Stimulated activated memory B cell treated with anti-CD40 and anti-IgM and Interleukin-4, amounts not matched to agents 10 μg/mL and 1 μg/mL and 100 μg/mL, for 72 hours (primary cell): ENCODE data around the gene NID2.
A peak's percentile ranks its signal among the peaks of the same experiment; 100 is the strongest.

Source experiments
- ATAC-seq: fragments of 150-1000 bp; cut with Tn5 transposase; 2 replicates; pipeline ENCODE4 v1.10.0; 2021
- H3K27ac Mint-ChIP-seq: one replicate; pipeline ENCODE4 v1.8.0; 2022; ENCODE audit warnings: mild to moderate bottlenecking, mixed read lengths
- H3K27me3 Mint-ChIP-seq: one replicate; pipeline ENCODE4 v1.8.0; 2022; ENCODE audit warnings: mixed read lengths
- H3K36me3 Mint-ChIP-seq: one replicate; pipeline ENCODE4 v1.8.0; 2022; ENCODE audit warnings: mixed read lengths
- H3K4me1 Mint-ChIP-seq: one replicate; pipeline ENCODE4 v1.8.0; 2022; ENCODE audit warnings: mixed read lengths
- H3K4me3 Mint-ChIP-seq: one replicate; pipeline ENCODE4 v1.8.0; 2022; ENCODE audit warnings: mild to moderate bottlenecking, moderate library complexity, mixed read lengths
- H3K9me3 Mint-ChIP-seq: one replicate; pipeline ENCODE4 v1.8.0; 2022; ENCODE audit warnings: mixed read lengths

Gene NID2

DNA sequence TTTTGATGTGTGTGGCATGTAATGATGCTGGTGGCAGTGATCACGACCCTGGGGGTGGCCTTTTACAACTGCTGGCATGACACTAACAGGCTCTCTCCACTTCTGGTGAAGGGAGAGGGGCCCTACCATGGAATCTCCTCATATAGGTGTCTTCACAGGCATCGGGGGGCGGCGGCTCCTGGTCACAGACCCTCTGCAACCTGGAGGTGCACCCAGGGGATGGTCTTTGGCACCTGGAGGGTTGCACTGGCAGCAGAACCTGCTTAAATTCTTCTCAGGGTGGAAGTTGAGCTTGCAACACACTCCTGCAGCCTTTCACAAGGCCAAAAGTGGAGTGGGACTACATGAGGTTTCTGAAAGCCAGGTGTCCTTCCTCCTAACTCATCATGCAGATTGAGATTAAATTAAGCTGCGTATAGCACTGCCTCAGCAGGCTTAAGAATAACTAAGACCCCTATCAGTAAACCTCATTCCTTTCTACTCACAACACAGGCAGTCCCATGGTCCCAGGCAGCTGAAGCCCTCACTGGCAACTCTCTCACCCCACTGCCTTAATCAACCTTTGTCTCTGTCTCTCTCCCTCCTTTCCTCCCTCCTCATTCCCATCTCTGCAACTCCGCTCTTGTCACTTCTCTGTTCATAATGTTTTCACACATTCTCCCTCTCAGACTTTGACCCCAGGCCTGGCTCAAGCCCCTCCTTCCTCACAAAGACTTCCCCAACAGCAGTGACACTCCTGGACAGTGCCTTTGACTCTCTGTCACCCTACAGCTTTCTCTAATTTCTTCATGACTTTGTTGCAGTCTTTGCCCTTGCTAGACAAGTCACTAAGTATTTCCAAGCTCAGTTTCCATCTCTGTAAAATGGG lies 18.9 kb downstream of the NID2 start:
- no peak overlapping the region for H3K27ac Mint-ChIP-seq
- H3K4me1 Mint-ChIP-seq: no peaks in the 10 kb centered on the region
- H3K4me3 Mint-ChIP-seq: no peak overlapping the region
- H3K27me3 Mint-ChIP-seq: peaks cover 49% of the 10 kb centered on the region
- ATAC-seq: no peak
- H3K9me3 Mint-ChIP-seq: no peaks in the 10 kb centered on the region
- H3K36me3 Mint-ChIP-seq: no peaks in the 10 kb centered on the region

GRCh38 chr14:52049271-52049670 lies 19.6 kb downstream of the NID2 start:
- Mint-ChIP-seq H3K36me3 (no peaks in the 10 kb centered on the region), H3K4me3 (no peak overlapping the region), H3K27ac (no peak overlapping the region), H3K27me3 (peaks cover 47% of the 10 kb centered on the region), H3K9me3 (no peaks in the 10 kb centered on the region), H3K4me1 (no peaks in the 10 kb centered on the region)
- ATAC-seq: no peak

GRCh38 chr14:52048641-52049204 lies 20.1 kb downstream of the NID2 start:
- Mint-ChIP-seq H3K36me3 (no peaks in the 10 kb centered on the region), H3K27me3 (peaks cover 46% of the 10 kb centered on the region), H3K4me1 (peaks cover 3% of the 10 kb centered on the region), H3K9me3 (no peaks in the 10 kb centered on the region), H3K4me3 (no peak overlapping the region), H3K27ac (no peak overlapping the region)
- no peak for ATAC-seq

DNA sequence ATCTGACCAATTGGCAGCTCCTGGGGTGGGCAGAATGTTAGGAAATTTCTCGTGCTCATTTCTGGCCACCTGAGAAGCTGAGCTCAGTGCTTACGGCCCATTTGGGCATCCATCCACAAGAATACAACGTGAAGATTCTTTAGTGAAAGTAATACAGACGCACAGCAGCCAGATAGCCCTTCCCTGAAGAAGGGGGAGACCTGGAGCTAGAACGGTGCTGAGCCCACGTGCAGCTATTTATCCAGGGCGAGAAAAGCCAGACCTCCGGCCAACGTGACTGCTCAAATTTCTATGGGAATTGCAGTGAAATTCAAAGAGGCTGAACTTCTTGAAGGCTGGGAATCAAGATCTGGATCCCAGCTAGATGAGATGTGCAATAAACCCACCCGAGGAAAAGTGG lies 20.7 kb downstream of the NID2 start:
- Mint-ChIP-seq H3K9me3 (no peaks in the 10 kb centered on the region), H3K4me1 (peaks cover 5% of the 10 kb centered on the region), H3K27ac (no peak overlapping the region), H3K36me3 (no peaks in the 10 kb centered on the region), H3K4me3 (no peak overlapping the region), H3K27me3 (peaks cover 46% of the 10 kb centered on the region)
- no peak for ATAC-seq

DNA sequence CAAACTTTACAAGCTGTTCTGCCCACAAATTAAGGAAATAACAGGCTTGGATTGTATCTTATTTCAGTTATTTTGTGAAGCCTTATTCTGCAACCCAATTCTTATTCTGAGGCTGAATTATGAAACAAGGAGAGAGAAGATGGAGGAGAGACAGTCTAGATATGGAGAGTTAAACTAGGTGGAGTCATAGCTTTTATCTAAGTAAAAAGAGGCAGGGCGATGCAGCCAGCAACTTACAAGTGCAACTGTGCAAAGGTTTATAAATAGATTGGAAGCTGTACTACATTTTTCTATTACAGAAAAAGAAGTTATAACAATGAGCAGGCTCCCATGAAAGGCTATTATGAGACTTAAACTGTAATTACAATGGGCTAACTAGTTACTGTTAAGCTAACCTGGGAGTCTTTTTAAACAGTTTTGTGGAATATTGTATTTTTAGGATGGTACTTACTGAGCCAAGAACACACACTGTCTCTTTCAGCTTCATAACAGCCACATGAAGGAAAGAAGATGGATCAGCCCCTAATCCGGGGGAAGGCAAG lies 22.4 kb downstream of the NID2 start:
- no peak overlapping the region for H3K27ac Mint-ChIP-seq
- H3K4me1 Mint-ChIP-seq: peaks cover 5% of the 10 kb centered on the region
- H3K36me3 Mint-ChIP-seq: no peaks in the 10 kb centered on the region
- H3K4me3 Mint-ChIP-seq: no peak overlapping the region
- ATAC-seq: no peak
- H3K9me3 Mint-ChIP-seq: no peaks in the 10 kb centered on the region
- H3K27me3 Mint-ChIP-seq: peaks cover 41% of the 10 kb centered on the region

DNA sequence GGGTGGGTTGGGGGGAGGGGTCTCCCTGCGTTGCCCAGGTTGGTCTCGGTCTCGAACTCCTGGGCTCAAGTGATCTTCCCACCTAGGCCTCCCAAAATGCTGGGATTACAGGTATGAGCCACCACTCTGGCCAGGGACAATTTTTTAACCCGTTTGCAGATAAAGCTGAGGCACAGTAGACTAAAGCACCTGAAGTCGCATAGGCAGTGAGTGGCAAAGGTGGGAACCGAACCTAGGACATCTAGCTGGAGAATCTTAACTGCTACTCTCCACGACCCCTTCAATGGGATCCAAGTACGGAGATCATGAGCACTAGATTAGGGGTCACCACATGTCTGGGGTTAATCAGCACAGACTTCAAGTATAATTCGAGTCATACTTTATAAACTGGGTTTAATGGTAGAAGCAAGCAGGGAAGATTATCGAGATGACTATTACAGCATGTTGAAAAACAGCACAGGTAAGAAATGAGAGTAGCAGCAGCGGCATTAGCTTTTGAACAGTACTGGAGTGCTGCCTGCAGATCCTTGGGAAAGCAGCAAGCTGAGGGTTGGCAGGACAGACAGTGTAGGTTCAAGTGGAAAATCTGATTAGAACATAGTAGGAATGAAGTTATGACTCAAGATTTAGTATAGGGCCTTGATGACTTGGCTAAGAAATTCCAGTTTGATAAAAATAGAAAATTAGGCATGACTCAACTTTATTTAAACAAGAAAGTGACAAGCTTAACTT lies 23.9 kb downstream of the NID2 start:
- no peak for ATAC-seq
- no peak overlapping the region for H3K4me3 Mint-ChIP-seq
- H3K36me3 Mint-ChIP-seq: no peaks in the 10 kb centered on the region
- H3K27ac Mint-ChIP-seq: no peak overlapping the region
- peaks cover 5% of the 10 kb centered on the region for H3K4me1 Mint-ChIP-seq
- no peaks in the 10 kb centered on the region for H3K9me3 Mint-ChIP-seq
- H3K27me3 Mint-ChIP-seq: peaks cover 33% of the 10 kb centered on the region

GRCh38 chr14:52043690-52044089 lies 25.2 kb downstream of the NID2 start:
- Mint-ChIP-seq H3K27me3 (peaks cover 34% of the 10 kb centered on the region), H3K4me3 (no peak overlapping the region), H3K27ac (no peak overlapping the region), H3K9me3 (no peaks in the 10 kb centered on the region), H3K4me1 (peaks cover 5% of the 10 kb centered on the region), H3K36me3 (no peaks in the 10 kb centered on the region)
- ATAC-seq: peak; percentile 26

DNA sequence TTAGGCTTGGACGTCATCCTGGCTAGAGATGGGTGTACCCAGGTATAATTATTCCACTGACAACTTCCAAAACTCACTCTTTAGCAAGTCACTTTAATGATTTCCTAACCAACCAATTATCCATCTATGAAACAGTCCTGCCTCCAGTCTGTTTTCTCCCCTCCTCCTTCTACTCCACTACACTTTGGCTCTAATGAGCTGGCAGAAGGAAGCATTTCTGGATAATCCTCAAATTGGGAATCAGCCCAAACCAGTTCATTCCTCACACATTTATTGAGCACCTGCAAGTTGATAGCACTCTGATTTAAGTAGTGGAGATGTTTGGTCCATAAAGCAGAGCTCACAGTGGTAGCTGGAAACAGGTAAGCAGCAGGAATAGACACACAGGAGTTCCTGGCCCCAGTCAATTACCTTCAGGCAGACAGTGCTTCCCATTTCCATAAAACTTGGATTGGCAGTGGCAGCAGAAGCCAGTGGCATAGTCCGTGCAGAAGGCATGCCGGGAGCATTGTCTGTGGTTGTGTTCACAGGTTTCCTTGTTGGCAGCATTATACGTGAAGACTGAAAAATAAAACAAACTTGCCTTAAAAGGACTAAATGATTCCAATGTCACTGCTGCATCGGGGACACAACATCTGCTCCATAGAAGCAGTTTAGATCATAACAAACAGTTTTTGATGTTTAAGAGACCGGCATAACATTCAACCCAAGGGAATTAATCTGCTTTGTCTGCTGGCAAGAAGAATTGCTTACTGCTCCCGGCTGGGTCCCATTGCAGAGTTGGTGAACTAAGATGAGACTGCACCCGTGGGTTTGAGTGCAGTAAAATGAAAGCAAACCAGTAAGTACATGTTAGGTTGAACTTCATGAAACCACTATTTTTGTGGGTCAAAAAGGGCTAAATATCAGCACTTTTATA lies 26.2 kb downstream of the NID2 start:
- H3K27me3 Mint-ChIP-seq: peaks cover 45% of the 10 kb centered on the region
- H3K36me3 Mint-ChIP-seq: no peaks in the 10 kb centered on the region
- H3K9me3 Mint-ChIP-seq: no peaks in the 10 kb centered on the region
- H3K4me3 Mint-ChIP-seq: no peak overlapping the region
- H3K27ac Mint-ChIP-seq: no peak overlapping the region
- no peak for ATAC-seq
- peaks cover 5% of the 10 kb centered on the region for H3K4me1 Mint-ChIP-seq

GRCh38 chr14:52040598-52040997 lies 28.3 kb downstream of the NID2 start:
- H3K27ac Mint-ChIP-seq: no peak overlapping the region
- H3K9me3 Mint-ChIP-seq: peaks cover 9% of the 10 kb centered on the region
- no peaks in the 10 kb centered on the region for H3K36me3 Mint-ChIP-seq
- H3K27me3 Mint-ChIP-seq: peaks cover 57% of the 10 kb centered on the region
- no peak for ATAC-seq
- no peak overlapping the region for H3K4me3 Mint-ChIP-seq
- H3K4me1 Mint-ChIP-seq: peaks cover 5% of the 10 kb centered on the region

GRCh38 chr14:52039124-52039815 lies 29.6 kb downstream of the NID2 start:
- Mint-ChIP-seq H3K9me3 (peaks cover 9% of the 10 kb centered on the region), H3K4me3 (no peak overlapping the region), H3K4me1 (peaks cover 5% of the 10 kb centered on the region), H3K27me3 (peaks cover 52% of the 10 kb centered on the region), H3K36me3 (no peaks in the 10 kb centered on the region), H3K27ac (no peak overlapping the region)
- no peak for ATAC-seq

DNA sequence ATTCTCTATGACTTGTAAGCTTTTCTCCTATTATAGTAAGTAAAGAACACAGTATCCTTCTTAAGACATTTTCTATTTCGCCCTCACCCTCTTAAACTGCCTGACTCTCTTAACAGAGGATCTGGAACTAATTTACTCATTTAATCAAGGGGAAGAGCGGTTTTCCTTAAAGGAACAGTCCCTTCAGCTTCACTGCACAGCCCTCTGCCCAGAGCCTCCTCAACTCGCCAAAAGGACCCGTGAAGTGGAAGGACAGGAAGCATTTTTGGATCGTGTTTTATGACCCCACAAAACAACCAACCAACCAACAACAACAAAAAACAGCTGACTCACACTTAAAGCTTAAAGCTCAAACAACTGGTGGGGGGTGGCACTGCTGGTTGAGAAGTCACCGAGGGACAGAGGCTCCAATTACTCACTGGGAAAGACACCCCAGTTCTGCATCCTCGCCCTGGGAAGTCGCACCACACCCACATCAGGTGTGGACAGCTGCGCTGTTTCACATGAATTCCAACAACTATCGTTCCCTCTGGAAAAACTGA lies 35.7 kb downstream of the NID2 start:
- ATAC-seq: no peak
- peaks cover 9% of the 10 kb centered on the region for H3K9me3 Mint-ChIP-seq
- H3K4me3 Mint-ChIP-seq: no peak overlapping the region
- no peak overlapping the region for H3K27ac Mint-ChIP-seq
- H3K36me3 Mint-ChIP-seq: no peaks in the 10 kb centered on the region
- peaks cover 48% of the 10 kb centered on the region for H3K27me3 Mint-ChIP-seq
- H3K4me1 Mint-ChIP-seq: no peaks in the 10 kb centered on the region

DNA sequence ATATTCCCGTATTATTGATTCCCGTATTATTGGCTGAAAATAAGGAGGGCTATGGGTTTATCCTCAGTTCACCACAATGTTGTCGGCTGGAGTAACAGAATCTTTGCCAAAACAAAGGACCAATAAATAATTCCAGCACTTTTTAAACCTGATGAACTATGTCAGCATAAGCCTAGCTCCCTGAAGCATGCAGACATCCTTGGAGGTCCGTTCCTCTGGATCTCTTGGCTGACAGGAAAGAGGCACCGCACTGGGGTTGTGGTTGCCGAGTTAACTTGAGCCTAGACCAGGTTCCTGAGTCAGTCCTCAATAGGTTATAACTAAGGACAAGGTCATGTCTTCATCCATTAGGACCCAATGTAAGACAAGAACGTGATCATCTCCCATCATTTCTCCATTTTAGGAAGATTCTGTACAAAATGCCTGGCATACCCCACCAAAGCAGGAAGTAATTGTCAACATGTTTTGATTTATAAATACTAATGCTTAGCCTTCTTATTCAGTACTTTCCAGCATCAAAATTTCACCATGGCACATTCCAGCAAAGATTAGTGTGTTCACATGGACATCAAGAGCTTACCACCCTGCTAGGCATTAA lies 36.6 kb downstream of the NID2 start:
- H3K36me3 Mint-ChIP-seq: no peaks in the 10 kb centered on the region
- H3K9me3 Mint-ChIP-seq: peaks cover 9% of the 10 kb centered on the region
- no peak overlapping the region for H3K27ac Mint-ChIP-seq
- H3K4me3 Mint-ChIP-seq: no peak overlapping the region
- peaks cover 42% of the 10 kb centered on the region for H3K27me3 Mint-ChIP-seq
- H3K4me1 Mint-ChIP-seq: no peaks in the 10 kb centered on the region
- ATAC-seq: no peak

- Mint-ChIP-seq H3K4me3 (no peak overlapping the region), H3K36me3 (no peaks in the 10 kb centered on the region), H3K27me3 (peaks cover 42% of the 10 kb centered on the region), H3K4me1 (no peaks in the 10 kb centered on the region), H3K27ac (no peak overlapping the region), H3K9me3 (peaks cover 7% of the 10 kb centered on the region)
- ATAC-seq: no peak
These were observed 37.1 kb downstream of the NID2 start for GRCh38 chr14:52031781-52032180.

- Mint-ChIP-seq H3K4me3 (no peak overlapping the region), H3K36me3 (no peaks in the 10 kb centered on the region), H3K4me1 (no peaks in the 10 kb centered on the region), H3K27ac (no peak overlapping the region), H3K27me3 (peaks cover 31% of the 10 kb centered on the region), H3K9me3 (no peaks in the 10 kb centered on the region)
- ATAC-seq: no peak
These were observed 39.0 kb downstream of the NID2 start for GRCh38 chr14:52029881-52030280.
